Activated CD8-positive, alpha-beta T cell treated with anti-CD3 and anti-CD28 coated beads for 36 hours (primary cell): Measurements from ENCODE around the gene CRHR2. TPM values are rescaled to one million over a fixed set of nuclear protein-coding genes. Genes with fewer than 3 reads are reported as not detected.

ENCODE experiments used
- ATAC-seq: fragments of 200-7000 bp; cut with Tn5 transposase; one replicate; pipeline ENCODE4 v1.10.0; 2021; ENCODE audit warnings: mild to moderate bottlenecking, moderate library complexity
- CTCF ChIA-PET: fragments of 350-600 bp; sonication (Branson Sonifier 250); formaldehyde crosslinking; loops from one replicate; lab custom pipeline; 2021; ENCODE audit warnings: antibody characterized with exemption; lab: Charles Lee
- POLR2A ChIA-PET: fragments of 350-600 bp; sonication (Branson Sonifier 250); formaldehyde crosslinking; loops from one replicate; lab custom pipeline; 2021; ENCODE audit warnings: antibody characterized with exemption; lab: Charles Lee
- DNase-seq: peaks from one replicate; pipeline ENCODE4 v3.0.0-alpha.2; 2020
- H3K27ac Mint-ChIP-seq: one replicate; pipeline ENCODE4 v1.8.0; 2021; ENCODE audit warnings: mild to moderate bottlenecking, mixed read lengths
- H3K27me3 Mint-ChIP-seq: one replicate; pipeline ENCODE4 v1.8.0; 2021; ENCODE audit warnings: mixed read lengths
- H3K36me3 Mint-ChIP-seq: one replicate; pipeline ENCODE4 v1.8.0; 2021; ENCODE audit warnings: low read depth, mixed read lengths
- H3K4me1 Mint-ChIP-seq: one replicate; pipeline ENCODE4 v1.8.0; 2021; ENCODE audit warnings: low read depth, mixed read lengths
- H3K4me3 Mint-ChIP-seq: one replicate; pipeline ENCODE4 v1.8.0; 2021; ENCODE audit warnings: mild to moderate bottlenecking, moderate library complexity, mixed read lengths
- H3K9me3 Mint-ChIP-seq: one replicate; pipeline ENCODE4 v1.8.0; 2021; ENCODE audit warnings: mixed read lengths
- CTCF ChIP-seq: fragments of 200-600 bp; IDR thresholded peaks from one replicate; pipeline ENCODE4 v1.8.0; 2022; ENCODE audit warnings: antibody characterized with exemption, mild to moderate bottlenecking
- intact Hi-C: fragments of 100-400 bp; cut with micrococcal nuclease; formaldehyde crosslinking; loops from one replicate; pipeline ENCODE4 v1.10.0; 2022
- total RNA-seq, 2 experiments: library from RNA; stranded (reverse); gene quantifications; one replicate each; pipeline ENCODE4 v1.2.3, GENCODE V29; 2021

Gene CRHR2
- total RNA-seq, 2 experiments from 2014 or later = not detected

- TF ChIP-seq CTCF = no peak
- CTCF ChIA-PET = interaction anchor here (3.2 kb wide), 1 partner anchor 10 kb away, joined by 29 read pairs; no protein-coding TSS in a partner anchor
- intact Hi-C loops = loop anchor here (10.0 kb wide), 1 partner anchor 95 kb away; no protein-coding TSS in a partner anchor
Measured at GRCh38 chr7:30729642-30730041, 47.4 kb upstream of the CRHR2 start.

GRCh38 chr7:30728591-30729100 lies 46.4 kb upstream of the CRHR2 start:
- Mint-ChIP-seq H3K36me3 (no peaks in the 10 kb centered on the region), H3K4me3 (no peak overlapping the region), H3K27me3 (no peaks in the 10 kb centered on the region), H3K27ac (peak overlapping the region; percentile 93), H3K9me3 (no peaks in the 10 kb centered on the region), H3K4me1 (peaks cover 53% of the 10 kb centered on the region)
- POLR2A ChIA-PET = interaction anchor here (1.1 to 1.3 kb wide), 2 partner anchors 9 to 10 kb away, joined by 3 to 4 read pairs; no protein-coding TSS in a partner anchor
- no peak for TF ChIP-seq CTCF
- intact Hi-C loops = no loop called here
- ATAC-seq = no peak
- DNase-seq = no peak
- CTCF ChIA-PET = interaction anchor here (0.9 to 5.1 kb wide), 2 partner anchors 10 to 46 kb away, joined by 3 to 51 read pairs; partner anchors contain the start of gene CRHR2

More at GRCh38 chr7:30729642-30730041, 47.4 kb upstream of the CRHR2 start:
- no peaks in the 10 kb centered on the region for H3K9me3 Mint-ChIP-seq
- no peak for DNase-seq
- POLR2A ChIA-PET = interaction anchor here (1.1 to 1.5 kb wide), 3 partner anchors 8 to 11 kb away, joined by 3 to 4 read pairs (median 4); no protein-coding TSS in a partner anchor
- no peak overlapping the region for H3K27ac Mint-ChIP-seq
- no peaks in the 10 kb centered on the region for H3K36me3 Mint-ChIP-seq
- ATAC-seq = no peak
- H3K4me3 Mint-ChIP-seq = no peak overlapping the region
- H3K27me3 Mint-ChIP-seq = no peaks in the 10 kb centered on the region
- peaks cover 53% of the 10 kb centered on the region for H3K4me1 Mint-ChIP-seq

- Mint-ChIP-seq H3K9me3 (no peaks in the 10 kb centered on the region), H3K4me3 (peak overlapping the region; percentile 78), H3K4me1 (peaks cover 53% of the 10 kb centered on the region), H3K27me3 (no peaks in the 10 kb centered on the region), H3K27ac (peak overlapping the region; percentile 93), H3K36me3 (no peaks in the 10 kb centered on the region)
- intact Hi-C loops = no loop called here
- ATAC-seq = peak; percentile 91
- no peak for TF ChIP-seq CTCF
- DNase-seq = peak; percentile 74
- CTCF ChIA-PET = interaction anchor here (0.9 to 5.1 kb wide), 5 partner anchors 11 to 48 kb away, joined by 3 to 51 read pairs (median 4); partner anchors contain the start of gene CRHR2
- POLR2A ChIA-PET = interaction anchor here (0.9 to 1.4 kb wide), 7 partner anchors 11 to 133 kb away, joined by 3 to 9 read pairs (median 4); no protein-coding TSS in a partner anchor
Measured at GRCh38 chr7:30727061-30727945, 45.0 kb upstream of the CRHR2 start.

- intact Hi-C loops = no loop called here
- POLR2A ChIA-PET = interaction anchor here (0.9 to 1.4 kb wide), 8 partner anchors 12 to 132 kb away, joined by 3 to 9 read pairs (median 4); partner anchors contain the start of gene CRHR2
- H3K4me1 Mint-ChIP-seq = peaks cover 50% of the 10 kb centered on the region
- ATAC-seq (peak; percentile 22), DNase-seq (peak; percentile 56)
- no peaks in the 10 kb centered on the region for H3K9me3 Mint-ChIP-seq
- peak overlapping the region; percentile 78 for H3K4me3 Mint-ChIP-seq
- peak overlapping the region; percentile 93 for H3K27ac Mint-ChIP-seq
- no peaks in the 10 kb centered on the region for H3K36me3 Mint-ChIP-seq
- TF ChIP-seq CTCF = peak; percentile 33
- H3K27me3 Mint-ChIP-seq = no peaks in the 10 kb centered on the region
- CTCF ChIA-PET = interaction anchor here (0.8 to 5.1 kb wide), 5 partner anchors 10 to 47 kb away, joined by 3 to 51 read pairs (median 4); partner anchors contain the start of gene CRHR2
Measured at GRCh38 chr7:30726296-30727006, 44.2 kb upstream of the CRHR2 start.
